Osteoblast (primary cell): Measurements from ENCODE around the gene CILP. TPM values are rescaled to one million over a fixed set of nuclear protein-coding genes. Genes with fewer than 3 reads are reported as not detected.
A peak's percentile ranks its signal among the peaks of the same experiment; 100 is the strongest.

ENCODE experiments used
- DNase-seq: peaks from one replicate; pipeline ENCODE4 v3.0.0; 2011; ENCODE audit warnings: low spot score, mixed read lengths; ENCODE audit not compliant: insufficient read length; ENCODE audit errors: missing footprints
- H2AFZ ChIP-seq: 2 replicates; pipeline ENCODE4 v1.6.0; 2011; ENCODE audit warnings: mild to moderate bottlenecking, low read length
- H3K27ac ChIP-seq: 2 replicates; pipeline ENCODE4 v1.5.1; 2011; ENCODE audit warnings: mild to moderate bottlenecking, low read depth, low read length, moderate library complexity
- H3K27me3 ChIP-seq: 2 replicates; pipeline ENCODE4 v1.6.0; 2012; ENCODE audit warnings: mild to moderate bottlenecking, control low read depth, inconsistent platforms, low read length, moderate library complexity; ENCODE audit not compliant: insufficient read depth
- H3K36me3 ChIP-seq: 2 replicates; pipeline ENCODE4 v1.5.1; 2011; ENCODE audit warnings: mild to moderate bottlenecking, low read length, control low read depth, moderate library complexity; ENCODE audit not compliant: insufficient read depth
- H3K4me1 ChIP-seq: 2 replicates; pipeline ENCODE4 v1.5.1; 2011; ENCODE audit warnings: mild to moderate bottlenecking, low read length, control low read depth, moderate library complexity; ENCODE audit not compliant: insufficient read depth
- H3K4me2 ChIP-seq: 2 replicates; pipeline ENCODE4 v1.6.0; 2011; ENCODE audit warnings: mild to moderate bottlenecking, low read length; ENCODE audit not compliant: insufficient read depth
- H3K4me3 ChIP-seq: fragments of 200-600 bp; sonication (generic); 3 replicates; pipeline ENCODE4 v1.5.1; 2012; ENCODE audit warnings: mild to moderate bottlenecking, low read length, inconsistent platforms; ENCODE audit not compliant: insufficient read depth
- H3K79me2 ChIP-seq: 2 replicates; pipeline ENCODE4 v1.6.0; 2012; ENCODE audit warnings: mild to moderate bottlenecking, low read length, control low read depth, inconsistent platforms; ENCODE audit not compliant: insufficient read depth
- H3K9me3 ChIP-seq: 2 replicates; pipeline ENCODE4 v1.5.1; 2011; ENCODE audit warnings: low read depth, low read length, control low read depth
- H4K20me1 ChIP-seq: 2 replicates; pipeline ENCODE4 v1.6.0; 2012; ENCODE audit warnings: mild to moderate bottlenecking, low read length, control low read depth; ENCODE audit not compliant: insufficient read depth
- CTCF ChIP-seq: IDR thresholded peaks from 2 replicates; pipeline ENCODE4 v1.5.1; 2011; ENCODE audit warnings: mild to moderate bottlenecking, low read depth, low read length, moderate library complexity; ENCODE audit errors: extremely low read depth
- total RNA-seq: library from RNA; depleted of rRNA; stranded (reverse); fragments of >200 nt; gene quantifications from 2 replicates; pipeline ENCODE4 v1.2.3, GENCODE V29; 2012

Gene CILP
- total RNA-seq, 1 donor, result under 0.01 TPM

- H3K4me2 ChIP-seq, result no peak overlapping the region
- no peaks in the 10 kb centered on the region for H3K27me3 ChIP-seq
Measured at GRCh38 chr15:65255486-65256140, 44.3 kb upstream of the CILP start.

GRCh38 chr15:65254758-65255157, 43.5 kb upstream of the CILP start:
- Histone ChIP-seq H2AFZ (no peak overlapping the region), H3K36me3 (peaks cover 7% of the 10 kb centered on the region), H3K27me3 (no peaks in the 10 kb centered on the region), H3K4me1 (no peaks in the 10 kb centered on the region), H3K79me2 (no peaks in the 10 kb centered on the region), H3K27ac (no peak overlapping the region), H3K9me3 (no peaks in the 10 kb centered on the region), H3K4me2 (no peak overlapping the region), H4K20me1 (no peaks in the 10 kb centered on the region), H3K4me3 (no peak overlapping the region)
- no peak for DNase-seq
- no peak for TF ChIP-seq CTCF

More at GRCh38 chr15:65255486-65256140, 44.3 kb upstream of the CILP start:
- Histone ChIP-seq H3K27ac (no peak overlapping the region), H2AFZ (no peak overlapping the region), H3K36me3 (peaks cover 8% of the 10 kb centered on the region), H3K79me2 (no peaks in the 10 kb centered on the region), H4K20me1 (no peaks in the 10 kb centered on the region), H3K4me1 (no peaks in the 10 kb centered on the region), H3K4me3 (no peak overlapping the region), H3K9me3 (no peaks in the 10 kb centered on the region)
- DNase-seq, result no peak
- TF ChIP-seq CTCF, result no peak

- no peaks in the 10 kb centered on the region for H3K27me3 ChIP-seq
- no peaks in the 10 kb centered on the region for H3K4me1 ChIP-seq
- no peak for DNase-seq
- no peak overlapping the region for H3K27ac ChIP-seq
- no peaks in the 10 kb centered on the region for H4K20me1 ChIP-seq
- no peaks in the 10 kb centered on the region for H3K9me3 ChIP-seq
- no peak for TF ChIP-seq CTCF
- no peak overlapping the region for H3K4me3 ChIP-seq
- no peaks in the 10 kb centered on the region for H3K79me2 ChIP-seq
- peaks cover 5% of the 10 kb centered on the region for H3K36me3 ChIP-seq
- no peak overlapping the region for H2AFZ ChIP-seq
- no peak overlapping the region for H3K4me2 ChIP-seq
Measured at GRCh38 chr15:65254356-65254755, 43.1 kb upstream of the CILP start.

GRCh38 chr15:65249641-65250040, 38.4 kb upstream of the CILP start:
- Histone ChIP-seq H3K79me2 (no peaks in the 10 kb centered on the region), H3K4me1 (no peaks in the 10 kb centered on the region), H3K27ac (no peak overlapping the region), H3K4me3 (no peak overlapping the region), H3K36me3 (no peaks in the 10 kb centered on the region), H3K4me2 (no peak overlapping the region), H4K20me1 (no peaks in the 10 kb centered on the region), H2AFZ (no peak overlapping the region), H3K27me3 (no peaks in the 10 kb centered on the region), H3K9me3 (no peaks in the 10 kb centered on the region)
- TF ChIP-seq CTCF, result no peak
- peak; percentile 38 for DNase-seq
